ENCODE measurements around the gene SERPINF2.
"Not testable (repeated sequence)": the region's sequence is repeated elsewhere in the genome, so short reads cannot be mapped to it uniquely, and the experiment has no call there.

The SERPINF2 gene

DNA sequence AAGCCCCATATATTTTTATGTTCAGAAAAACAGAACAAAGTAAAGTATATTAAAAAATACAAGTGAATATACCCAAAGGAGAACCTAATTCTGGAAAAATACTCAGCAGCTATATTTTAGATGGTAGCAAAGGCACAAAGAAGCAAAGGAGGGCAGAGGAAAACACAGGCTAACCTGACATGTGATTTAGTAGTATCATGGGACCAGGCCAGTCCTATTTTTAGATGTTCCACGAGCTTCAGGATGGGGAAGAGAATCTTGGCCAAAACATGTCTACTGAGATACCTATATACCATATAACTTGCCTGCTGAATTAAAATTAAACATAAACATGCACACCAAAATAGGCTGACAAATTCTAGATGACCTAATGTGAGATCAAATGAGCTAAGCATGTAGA is 54.1 kb downstream of the SERPINF2 start:
- DNase-seq, result no peak

DNA sequence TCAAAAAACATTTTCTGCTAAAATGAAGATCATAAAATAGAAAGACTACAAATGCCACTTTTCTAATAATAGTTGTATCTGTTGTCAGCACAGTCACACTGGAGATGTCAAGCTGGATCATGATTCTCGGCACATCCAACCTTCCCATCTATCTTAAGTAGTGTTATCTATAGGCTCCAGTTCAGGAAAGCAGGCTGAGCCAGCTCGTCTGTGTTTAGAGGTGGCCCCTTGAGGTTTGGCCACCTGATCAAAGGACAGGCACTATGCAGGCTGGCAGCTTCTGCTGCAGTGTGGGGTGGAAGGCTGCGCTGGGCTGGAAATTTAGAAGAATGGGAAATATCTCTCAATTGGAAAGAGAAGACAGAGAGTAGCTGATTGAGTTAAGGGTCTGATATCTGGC is 54.7 kb downstream of the SERPINF2 start:
- no peak for DNase-seq

DNA sequence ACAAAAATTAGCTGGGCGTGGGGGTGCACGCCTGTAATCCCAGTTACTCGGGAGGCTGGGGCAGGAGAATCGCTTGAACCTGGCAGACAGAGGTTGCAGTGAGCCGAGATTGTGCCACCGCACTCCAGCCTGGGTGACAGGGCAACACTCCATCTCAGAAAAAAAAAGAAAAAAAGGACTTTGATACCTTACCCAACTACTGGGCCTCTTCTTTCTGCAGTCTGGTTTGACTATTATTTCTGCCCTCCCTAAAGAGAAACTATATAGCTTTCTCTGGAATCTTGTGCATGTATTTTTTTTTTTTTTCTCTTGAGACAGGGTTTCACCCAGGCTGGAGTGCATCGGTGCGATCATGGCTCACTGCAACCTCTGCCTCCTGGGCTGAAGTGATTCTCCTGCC is 55.2 kb downstream of the SERPINF2 start:
- DNase-seq, result not testable (repeated sequence)

DNA sequence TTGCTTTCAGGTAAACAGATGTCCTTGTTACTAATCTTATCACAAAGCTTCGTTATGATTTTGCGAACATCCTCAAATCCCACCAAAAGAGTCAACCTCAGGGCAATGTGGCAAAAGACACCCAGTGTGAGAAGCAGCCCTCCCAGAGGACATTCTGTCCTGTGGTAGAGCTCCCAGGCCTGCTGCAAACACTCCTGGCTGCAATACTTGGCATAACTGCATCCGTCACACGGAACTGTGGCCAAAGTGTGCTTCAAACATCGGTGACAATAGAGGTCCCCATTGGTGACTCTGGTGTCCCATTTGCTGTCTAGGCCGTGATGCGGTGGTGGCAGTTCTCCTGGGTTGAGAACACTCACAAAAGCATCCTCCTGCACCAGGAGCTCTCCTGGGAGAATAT is 57.6 kb downstream of the SERPINF2 start:
- no peak for DNase-seq

DNA sequence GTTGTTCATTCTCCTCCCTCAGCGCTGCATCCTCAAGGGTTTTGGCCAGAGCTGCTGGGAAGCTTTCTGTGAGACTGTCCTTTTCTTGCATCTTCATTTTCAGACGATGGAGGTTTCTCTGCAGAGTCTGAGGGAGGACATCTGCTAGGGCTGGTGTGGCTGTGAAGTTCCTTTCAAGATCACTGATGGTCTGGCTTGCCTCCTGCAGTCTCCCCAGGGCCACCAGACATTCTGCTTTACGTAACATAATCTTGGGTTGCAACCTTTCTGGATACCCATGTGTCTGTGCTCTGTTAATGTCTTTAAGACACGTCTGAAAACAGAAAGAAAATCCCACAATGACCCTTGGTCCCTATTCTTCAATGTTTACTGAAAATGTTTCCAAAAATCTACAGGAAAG is 58.0 kb downstream of the SERPINF2 start:
- DNase-seq, result no peak

DNA sequence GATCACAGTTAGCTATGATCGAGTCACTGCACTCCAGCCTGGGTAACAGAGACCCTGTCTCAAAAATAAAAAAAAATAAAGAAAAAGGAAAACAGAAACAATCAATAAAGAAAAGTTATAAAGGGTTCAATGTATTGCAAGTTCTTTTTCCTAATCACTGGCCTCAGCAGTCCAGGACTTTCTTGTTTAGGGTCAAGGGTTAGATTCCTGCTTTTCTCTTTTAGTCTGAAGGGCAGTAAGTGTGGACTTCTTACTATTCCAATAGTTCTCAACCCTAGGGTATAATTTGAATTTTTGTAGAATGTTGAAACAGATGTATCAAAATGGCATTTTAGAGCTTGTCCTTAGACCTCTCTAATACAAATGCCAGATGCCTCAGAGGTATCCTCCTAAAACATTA is 59.8 kb downstream of the SERPINF2 start:
- no peak for DNase-seq

DNA sequence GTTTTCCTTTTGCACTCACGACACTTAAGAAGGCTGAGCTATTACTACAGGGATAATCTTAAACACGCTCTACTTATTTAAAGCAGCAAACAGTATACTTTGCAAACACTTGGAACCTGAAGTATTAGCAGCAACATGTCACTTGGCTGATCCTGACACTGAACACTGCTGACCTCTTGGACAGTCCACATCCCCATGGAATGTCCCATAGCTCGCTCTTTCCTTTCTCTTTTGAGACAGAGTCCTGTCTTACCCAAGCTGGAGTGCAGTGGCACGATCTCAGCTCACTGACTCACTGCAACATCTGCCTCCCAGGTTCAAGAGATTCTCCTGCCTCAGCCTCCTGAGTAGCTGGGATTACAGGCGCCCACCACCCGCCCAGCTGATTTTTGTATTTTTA is 60.6 kb downstream of the SERPINF2 start:
- no peak for DNase-seq

Data from NCI-H146 (cell line).